HCT116 (cell line): ENCODE data around the gene HSD17B12. TPM values are rescaled to one million over a fixed set of nuclear protein-coding genes. Genes with fewer than 3 reads are reported as not detected.

Experiments used
- ATAC-seq: fragments of 200-7000 bp; cut with Tn5 transposase; 2 replicates; pipeline ENCODE4 v1.9.1; 2020; ENCODE audit warnings: mild to moderate bottlenecking, moderate library complexity
- BruUV-seq: library from RNA; stranded (reverse); fragments of 400-500 nt; replicated peaks from 2 replicates; lab custom pipeline; 2021; lab: Mats Ljungman, UMichigan
- CTCF ChIA-PET: fragments of 300-600 bp; sonication (Branson Sonifier 250); formaldehyde crosslinking; loops from one replicate; lab custom pipeline; 2021; ENCODE audit warnings: antibody characterized with exemption; lab: Charles Lee
- POLR2A ChIA-PET: fragments of 300-600, 350-600 bp; sonication (Branson Sonifier 250); formaldehyde crosslinking; loops from one replicate; lab custom pipeline; 2021; ENCODE audit warnings: antibody characterized with exemption; lab: Charles Lee
- RAD21 ChIA-PET, 2 experiments: fragments of 300-600 bp; sonication (Branson Sonifier 250); formaldehyde crosslinking; loops; one replicate each; lab custom pipeline; 2023; ENCODE audit warnings: low total read pairs in 2 of 2; ENCODE audit not compliant: uncharacterized antibody in 2 of 2, unreplicated experiment in 2 of 2, low non-redundant PET in 1 of 2; lab: Charles Lee
- DNase-seq: peaks from one replicate; pipeline ENCODE4 v3.0.0-alpha.2; 2010; ENCODE audit warnings: low read depth, low spot score
- H2AFZ ChIP-seq: fragments of 200-600 bp; shearing (Covaris generic), sonication (generic); 2 replicates; pipeline ENCODE4 v1.6.1; 2017; ENCODE audit warnings: low read depth, mixed run types, mixed read lengths, antibody characterized with exemption, low read length; ENCODE audit not compliant: poor library complexity, severe bottlenecking
- H3K27ac ChIP-seq: 2 replicates; pipeline ENCODE4 v1.5.1; 2012; ENCODE audit warnings: low read depth, low read length
- H3K27me3 ChIP-seq: fragments of 200-600 bp; sonication (generic); 2 replicates; pipeline ENCODE4 v1.6.1; 2016; ENCODE audit warnings: mixed run types, low read length, mixed read lengths; ENCODE audit not compliant: insufficient read depth
- H3K36me3 ChIP-seq, 2 experiments: fragments of 200-500 bp in 1 of 2; fragments of 200-600 bp in 1 of 2; sonication (Bioruptor generic) in 1 of 2; sonication (generic) in 1 of 2; 2 replicates each; pipeline versions ENCODE4 v1.5.1 to v1.6.1; 2014 to 2016; ENCODE audit warnings: low read length in 2 of 2, inconsistent platforms in 1 of 2, mixed read lengths in 1 of 2, mixed run types in 1 of 2; ENCODE audit not compliant: insufficient read depth in 2 of 2, control insufficient read depth in 1 of 2
- H3K4me1 ChIP-seq, 2 experiments: fragments of 200-600 bp in 1 of 2; sonication (generic) in 1 of 2; 2 replicates each; pipeline versions ENCODE4 v1.5.1 to v1.6.1; 2012 to 2017; ENCODE audit warnings: low read length in 2 of 2, inconsistent platforms in 1 of 2, mild to moderate bottlenecking in 1 of 2, mixed read lengths in 1 of 2, mixed run types in 1 of 2, moderate library complexity in 1 of 2; ENCODE audit not compliant: insufficient read depth in 2 of 2, control insufficient read depth in 1 of 2
- H3K4me2 ChIP-seq: fragments of 200-600 bp; sonication (generic); 2 replicates; pipeline ENCODE4 v1.6.1; 2017; ENCODE audit warnings: mixed run types, low read length, mixed read lengths
- H3K4me3 ChIP-seq, 2 experiments: fragments of 200-600 bp in 1 of 2; sonication (generic) in 1 of 2; replicated peaks in 1 of 2; 2 replicates each; pipeline ENCODE4 v1.5.1; 2011 to 2016; ENCODE audit warnings: low read length in 2 of 2, control low read depth in 1 of 2, low read depth in 1 of 2, mild to moderate bottlenecking in 1 of 2, mixed read lengths in 1 of 2, mixed run types in 1 of 2
- H3K79me2 ChIP-seq: fragments of 200-600 bp; sonication (generic); 2 replicates; pipeline ENCODE4 v1.6.1; 2017; ENCODE audit warnings: mild to moderate bottlenecking, mixed run types, low read length, moderate library complexity, mixed read lengths; ENCODE audit not compliant: insufficient read depth
- H3K9ac ChIP-seq: fragments of 200-600 bp; sonication (generic); 2 replicates; pipeline ENCODE4 v1.6.1; 2016; ENCODE audit warnings: low read length, mixed read lengths
- H3K9me2 ChIP-seq: fragments of 200-600 bp; sonication (generic), shearing (Covaris generic); 2 replicates; pipeline ENCODE4 v1.6.1; 2017; ENCODE audit warnings: mixed run types, mild to moderate bottlenecking, moderate library complexity; ENCODE audit not compliant: insufficient read depth
- H3K9me3 ChIP-seq, 2 experiments: fragments of 200-500 bp in 1 of 2; fragments of 200-600 bp in 1 of 2; sonication (Bioruptor generic) in 1 of 2; sonication (generic) in 1 of 2; 2 replicates each; pipeline ENCODE4 v1.6.1; 2014 to 2017; ENCODE audit warnings: low read length in 2 of 2, mixed read lengths in 2 of 2, inconsistent platforms in 1 of 2, low read depth in 1 of 2, mild to moderate bottlenecking in 1 of 2, mixed run types in 1 of 2, moderate library complexity in 1 of 2; ENCODE audit not compliant: control insufficient read depth in 1 of 2, insufficient read depth in 1 of 2
- H4K20me1 ChIP-seq: fragments of 200-600 bp; sonication (generic), shearing (Covaris generic); 2 replicates; pipeline ENCODE4 v1.6.1; 2017; ENCODE audit warnings: mixed run types, mild to moderate bottlenecking, moderate library complexity; ENCODE audit not compliant: insufficient read depth
- CTCF ChIP-seq, 3 experiments: fragments of 200-600 bp in 1 of 3; sonication (generic) in 1 of 3; IDR thresholded peaks in 2 of 3; conservative IDR thresholded peaks in 1 of 3; 2 replicates each; pipeline ENCODE4 v1.5.1; 2012 to 2017; ENCODE audit warnings: low read depth in 2 of 3, low read length in 2 of 3, antibody characterized with exemption in 1 of 3, borderline replicate concordance in 1 of 3, control low read depth in 1 of 3, mild to moderate bottlenecking in 1 of 3, mixed read lengths in 1 of 3, mixed run types in 1 of 3, moderate library complexity in 1 of 3; ENCODE audit not compliant: insufficient read depth in 1 of 3
- EZH2phosphoT487 ChIP-seq: fragments of 200-600 bp; IDR thresholded peaks from 2 replicates; pipeline ENCODE4 v1.6.1; 2018; ENCODE audit warnings: antibody characterized with exemption, borderline replicate concordance
- JUND ChIP-seq: IDR thresholded peaks from 2 replicates; pipeline ENCODE4 v1.6.1; 2012
- POLR2AphosphoS5 ChIP-seq: IDR thresholded peaks from 2 replicates; pipeline ENCODE4 v1.6.1; 2011; ENCODE audit warnings: mild to moderate bottlenecking, low read depth, low read length, moderate library complexity
- intact Hi-C: fragments of 100-400 bp; cut with micrococcal nuclease; formaldehyde crosslinking; loops from 2 replicates; pipeline ENCODE4 v1.10.0; 2022
- total RNA-seq: library from RNA; stranded (reverse); gene quantifications from one replicate; pipeline ENCODE4 v1.2.1, GENCODE V29; 2021; ENCODE audit not compliant: unreplicated experiment
- TF ChIP-seq, protein P1 (sequence below): IDR thresholded peaks from 2 replicates; pipeline ENCODE4 v1.6.1; 2011; ENCODE audit warnings: mild to moderate bottlenecking, low read length, moderate library complexity; ENCODE audit not compliant: insufficient replicate concordance; ENCODE audit errors: extremely low read depth
- TF ChIP-seq, protein P2 (sequence below): IDR thresholded peaks from 2 replicates; pipeline ENCODE4 v1.6.1; 2012

HSD17B12 gene
- total RNA-seq, 1 experiment from 2014 or later, result 83.7 TPM

- H4K20me1 ChIP-seq, result no peaks in the 10 kb centered on the region
- H3K4me1 ChIP-seq, result no peaks in the 10 kb centered on the region
- no peak overlapping the region for H3K4me3 ChIP-seq
- no peak overlapping the region for H3K9ac ChIP-seq
- H3K27me3 ChIP-seq, result peaks cover 42% of the 10 kb centered on the region; the same call in 1 of the 2 replicates
- H2AFZ ChIP-seq, result no peak overlapping the region
- H3K9me2 ChIP-seq, result no peaks in the 10 kb centered on the region
- TF ChIP-seq POLR2AphosphoS5, result no peak
- no peak for TF ChIP-seq EZH2phosphoT487
- TF ChIP-seq, protein P1, sequence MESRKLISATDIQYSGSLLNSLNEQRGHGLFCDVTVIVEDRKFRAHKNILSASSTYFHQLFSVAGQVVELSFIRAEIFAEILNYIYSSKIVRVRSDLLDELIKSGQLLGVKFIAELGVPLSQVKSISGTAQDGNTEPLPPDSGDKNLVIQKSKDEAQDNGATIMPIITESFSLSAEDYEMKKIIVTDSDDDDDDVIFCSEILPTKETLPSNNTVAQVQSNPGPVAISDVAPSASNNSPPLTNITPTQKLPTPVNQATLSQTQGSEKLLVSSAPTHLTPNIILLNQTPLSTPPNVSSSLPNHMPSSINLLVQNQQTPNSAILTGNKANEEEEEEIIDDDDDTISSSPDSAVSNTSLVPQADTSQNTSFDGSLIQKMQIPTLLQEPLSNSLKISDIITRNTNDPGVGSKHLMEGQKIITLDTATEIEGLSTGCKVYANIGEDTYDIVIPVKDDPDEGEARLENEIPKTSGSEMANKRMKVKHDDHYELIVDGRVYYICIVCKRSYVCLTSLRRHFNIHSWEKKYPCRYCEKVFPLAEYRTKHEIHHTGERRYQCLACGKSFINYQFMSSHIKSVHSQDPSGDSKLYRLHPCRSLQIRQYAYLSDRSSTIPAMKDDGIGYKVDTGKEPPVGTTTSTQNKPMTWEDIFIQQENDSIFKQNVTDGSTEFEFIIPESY, result no peak
- TF ChIP-seq JUND, result no peak
- TF ChIP-seq, protein P2, sequence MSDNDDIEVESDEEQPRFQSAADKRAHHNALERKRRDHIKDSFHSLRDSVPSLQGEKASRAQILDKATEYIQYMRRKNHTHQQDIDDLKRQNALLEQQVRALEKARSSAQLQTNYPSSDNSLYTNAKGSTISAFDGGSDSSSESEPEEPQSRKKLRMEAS, result no peak
- TF ChIP-seq CTCF (IDR thresholded peaks at IDR 0.05 in 2 of 3, conservative IDR thresholded peaks at IDR 0.05 in 1 of 3; ENCODE audit: borderline replicate concordance in 1 of 3, insufficient read depth in 1 of 3, low read depth in 2 of 3, low read length in 2 of 3), result no peak
- H3K79me2 ChIP-seq, result no peaks in the 10 kb centered on the region
- POLR2A ChIA-PET, result interaction anchor here (0.6 to 1.3 kb wide), 2 partner anchors 17 to 297 kb away, joined by 4 read pairs; no protein-coding TSS in a partner anchor
- H3K4me2 ChIP-seq, result no peak overlapping the region
- H3K36me3 ChIP-seq, result no peaks in the 10 kb centered on the region
- CTCF ChIA-PET, result no interaction called here
- intact Hi-C loops, result no loop called here
- RAD21 ChIA-PET, result no interaction called here
- no peak for ATAC-seq
- DNase-seq, result no peak
- BruUV-seq, result no TSS peak
- no peaks in the 10 kb centered on the region for H3K9me3 ChIP-seq
- H3K27ac ChIP-seq, result no peak overlapping the region
Observed at GRCh38 chr11:43872995-43873394, 192.5 kb downstream of the HSD17B12 start.
